ENCODE results near the gene GSE1.

The GSE1 gene

GRCh38 chr16:85640254-85640558 is 27.1 kb downstream of the GSE1 start:
- no peak for ATAC-seq (ENCODE audit: low read depth)
- Histone ChIP-seq H3K36me3 (ENCODE audit: low read depth) (no peaks in the 10 kb centered on the region), H3K4me1 (ENCODE audit: insufficient read depth, poor library complexity, severe bottlenecking) (peaks cover 18% of the 10 kb centered on the region)

GRCh38 chr16:85640585-85640984 is 27.5 kb downstream of the GSE1 start:
- Histone ChIP-seq H3K4me3 (ENCODE audit: severe bottlenecking) (no peak overlapping the region), H3K27me3 (ENCODE audit: insufficient read depth, poor library complexity, severe bottlenecking) (no peaks in the 10 kb centered on the region), H3K4me1 (ENCODE audit: insufficient read depth, poor library complexity, severe bottlenecking) (peaks cover 18% of the 10 kb centered on the region), H3K36me3 (ENCODE audit: low read depth) (no peaks in the 10 kb centered on the region), H3K27ac (ENCODE audit: poor library complexity, severe bottlenecking) (no peak overlapping the region), H3K9me3 (ENCODE audit: severe bottlenecking) (no peaks in the 10 kb centered on the region)
- ATAC-seq (ENCODE audit: low read depth) = no peak
- DNase-seq (ENCODE audit: low spot score) = no peak
- TF ChIP-seq CTCF (IDR thresholded peaks at IDR 0.05; ENCODE audit: poor library complexity, severe bottlenecking) = no peak

More at GRCh38 chr16:85640254-85640558, 27.1 kb downstream of the GSE1 start:
- no peak for DNase-seq (ENCODE audit: low spot score)
- Histone ChIP-seq H3K4me3 (ENCODE audit: severe bottlenecking) (no peak overlapping the region), H3K27ac (ENCODE audit: poor library complexity, severe bottlenecking) (no peak overlapping the region), H3K9me3 (ENCODE audit: severe bottlenecking) (no peaks in the 10 kb centered on the region), H3K27me3 (ENCODE audit: insufficient read depth, poor library complexity, severe bottlenecking) (no peaks in the 10 kb centered on the region)
- TF ChIP-seq CTCF (IDR thresholded peaks at IDR 0.05; ENCODE audit: poor library complexity, severe bottlenecking) = no peak

GRCh38 chr16:85641305-85641704 is 28.2 kb downstream of the GSE1 start:
- Histone ChIP-seq H3K4me1 (ENCODE audit: insufficient read depth, poor library complexity, severe bottlenecking) (peaks cover 12% of the 10 kb centered on the region), H3K36me3 (ENCODE audit: low read depth) (no peaks in the 10 kb centered on the region), H3K27me3 (ENCODE audit: insufficient read depth, poor library complexity, severe bottlenecking) (no peaks in the 10 kb centered on the region), H3K27ac (ENCODE audit: poor library complexity, severe bottlenecking) (no peak overlapping the region), H3K9me3 (ENCODE audit: severe bottlenecking) (no peaks in the 10 kb centered on the region), H3K4me3 (ENCODE audit: severe bottlenecking) (no peak overlapping the region)
- no peak for TF ChIP-seq CTCF (IDR thresholded peaks at IDR 0.05; ENCODE audit: poor library complexity, severe bottlenecking)
- DNase-seq (ENCODE audit: low spot score) = no peak
- no peak for ATAC-seq (ENCODE audit: low read depth)

- Histone ChIP-seq H3K27me3 (ENCODE audit: insufficient read depth, poor library complexity, severe bottlenecking) (no peaks in the 10 kb centered on the region), H3K4me1 (ENCODE audit: insufficient read depth, poor library complexity, severe bottlenecking) (peaks cover 12% of the 10 kb centered on the region), H3K27ac (ENCODE audit: poor library complexity, severe bottlenecking) (no peak overlapping the region), H3K9me3 (ENCODE audit: severe bottlenecking) (no peaks in the 10 kb centered on the region), H3K36me3 (ENCODE audit: low read depth) (no peaks in the 10 kb centered on the region), H3K4me3 (ENCODE audit: severe bottlenecking) (no peak overlapping the region)
- no peak for DNase-seq (ENCODE audit: low spot score)
- TF ChIP-seq CTCF (IDR thresholded peaks at IDR 0.05; ENCODE audit: poor library complexity, severe bottlenecking) = no peak
- no peak for ATAC-seq (ENCODE audit: low read depth)
These were observed 28.7 kb downstream of the GSE1 start for GRCh38 chr16:85641776-85642176.

- no peaks in the 10 kb centered on the region for H3K9me3 ChIP-seq (ENCODE audit: severe bottlenecking)
- ATAC-seq (ENCODE audit: low read depth) (no peak), DNase-seq (ENCODE audit: low spot score) (no peak)
- no peak for TF ChIP-seq CTCF (IDR thresholded peaks at IDR 0.05; ENCODE audit: poor library complexity, severe bottlenecking)
- H3K36me3 ChIP-seq (ENCODE audit: low read depth) = no peaks in the 10 kb centered on the region
- H3K27me3 ChIP-seq (ENCODE audit: insufficient read depth, poor library complexity, severe bottlenecking) = no peaks in the 10 kb centered on the region
- H3K4me1 ChIP-seq (ENCODE audit: insufficient read depth, poor library complexity, severe bottlenecking) = peaks cover 12% of the 10 kb centered on the region
- no peak overlapping the region for H3K4me3 ChIP-seq (ENCODE audit: severe bottlenecking)
- H3K27ac ChIP-seq (ENCODE audit: poor library complexity, severe bottlenecking) = no peak overlapping the region
These were observed 29.7 kb downstream of the GSE1 start for GRCh38 chr16:85642762-85643358.

All from RWPE2 (cell line).